Stimulated activated CD4-positive, alpha-beta T cell treated with anti-CD3 and anti-CD28 coated beads, Interleukin-2, amount 100 ng/mL, for 48 hours (primary cell): ENCODE data around the gene ALDH1A1.

Experiments used
- DNase-seq, 2 donors: peaks; one replicate each; pipeline ENCODE4 v3.0.0-alpha.2; 2020

The ALDH1A1 gene

GRCh38 chr9:72952914-72953313, at the start of gene ALDH1A1:
Gene ALDH1A1, minus strand, starts transcription at chr9:72953053. Its CDS starts 53 bp downstream, at chr9:72953000.
- DNase-seq, result no peak

- DNase-seq, result no peak
These were observed 49.0 kb upstream of the ALDH1A1 start for GRCh38 chr9:73001860-73002259.

GRCh38 chr9:72998363-72998762, 45.5 kb upstream of the ALDH1A1 start:
- no peak for DNase-seq

- DNase-seq, result no peak
These were observed 44.6 kb upstream of the ALDH1A1 start for GRCh38 chr9:72997387-72997995.

GRCh38 chr9:72996684-72997314, 43.9 kb upstream of the ALDH1A1 start:
- DNase-seq, result no peak

- no peak for DNase-seq
These were observed 43.3 kb upstream of the ALDH1A1 start for GRCh38 chr9:72996114-72996513.

GRCh38 chr9:72995131-72996024, 42.5 kb upstream of the ALDH1A1 start:
- no peak for DNase-seq

GRCh38 chr9:72991772-72992171, 38.9 kb upstream of the ALDH1A1 start:
- no peak for DNase-seq

- DNase-seq, result no peak
These were observed 37.7 kb upstream of the ALDH1A1 start for GRCh38 chr9:72990397-72991182.

- DNase-seq, result no peak
These were observed 33.8 kb upstream of the ALDH1A1 start for GRCh38 chr9:72986522-72987116.

- DNase-seq, result no peak
These were observed 32.9 kb upstream of the ALDH1A1 start for GRCh38 chr9:72985746-72986145.

- DNase-seq, result no peak
These were observed 32.1 kb upstream of the ALDH1A1 start for GRCh38 chr9:72984991-72985390.

- no peak for DNase-seq
These were observed 31.5 kb upstream of the ALDH1A1 start for GRCh38 chr9:72984226-72984947.

GRCh38 chr9:72983512-72984225, 30.8 kb upstream of the ALDH1A1 start:
- DNase-seq, result no peak

- no peak for DNase-seq
These were observed 30.2 kb upstream of the ALDH1A1 start for GRCh38 chr9:72983056-72983455.

- no peak for DNase-seq
These were observed 29.4 kb upstream of the ALDH1A1 start for GRCh38 chr9:72982146-72982799.

- no peak for DNase-seq
These were observed 28.6 kb upstream of the ALDH1A1 start for GRCh38 chr9:72981433-72981832.

GRCh38 chr9:72980600-72981265, 27.9 kb upstream of the ALDH1A1 start:
- no peak for DNase-seq

- no peak for DNase-seq
These were observed 27.3 kb upstream of the ALDH1A1 start for GRCh38 chr9:72980183-72980582.
